Stimulated activated CD8-positive, alpha-beta memory T cell treated with anti-CD3 and anti-CD28 coated beads, Interleukin-12 subunit alpha, Interleukin-12 subunit beta, amount 100 ng/mL, for 1 hour (primary cell): ENCODE measurements around the gene TSPAN2.

Experiments
- DNase-seq: peaks from one replicate; pipeline ENCODE4 v3.0.0-alpha.2; 2020; ENCODE audit warnings: low read depth

Gene TSPAN2

DNA sequence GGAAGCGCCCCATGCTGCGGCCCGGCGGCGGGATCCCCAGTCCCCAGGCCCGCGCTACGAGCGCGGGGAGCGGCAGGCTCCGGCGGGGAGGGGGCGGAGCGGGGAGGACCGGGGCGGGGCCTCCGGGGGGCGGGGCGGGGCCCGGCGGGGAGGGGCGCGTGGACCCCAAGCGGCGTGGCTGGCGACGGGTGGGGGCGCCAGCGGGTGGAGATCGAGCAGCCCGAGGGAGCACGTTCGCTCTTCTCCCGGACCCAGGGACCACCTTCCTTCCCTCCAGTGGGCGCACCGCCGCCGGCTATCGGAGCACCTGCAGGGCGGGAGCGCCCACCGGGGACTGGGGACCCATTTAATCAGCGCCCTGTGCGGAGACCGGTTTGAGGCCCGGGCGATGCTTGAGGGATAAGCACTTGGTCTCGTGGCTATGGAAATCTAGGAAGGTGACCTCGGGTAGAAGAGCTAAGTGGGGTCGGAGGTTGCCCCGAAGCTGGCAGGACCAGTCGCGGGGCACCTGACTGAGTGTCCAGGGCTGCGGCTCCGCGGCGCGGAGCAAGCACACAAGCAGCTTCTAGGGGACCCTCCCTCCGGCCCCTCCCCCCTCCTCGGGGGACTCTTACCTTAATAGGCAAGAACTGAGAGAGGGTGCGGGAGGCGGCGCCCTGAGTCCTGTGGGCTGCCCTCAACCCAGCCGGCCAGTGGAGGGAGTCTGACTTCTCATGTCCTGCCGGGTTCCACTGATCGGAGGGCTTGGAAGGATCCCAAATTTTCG, at the start of gene TSPAN2:
Gene TSPAN2, minus strand, starts transcription at position 84 of the 766 bp plus-strand sequence. Its CDS starts 71 bp downstream, at position 13.
- peak; percentile 45 for DNase-seq

GRCh38 chr1:115138973-115139372, 49.7 kb upstream of the TSPAN2 start:
- peak; percentile 39 for DNase-seq

DNA sequence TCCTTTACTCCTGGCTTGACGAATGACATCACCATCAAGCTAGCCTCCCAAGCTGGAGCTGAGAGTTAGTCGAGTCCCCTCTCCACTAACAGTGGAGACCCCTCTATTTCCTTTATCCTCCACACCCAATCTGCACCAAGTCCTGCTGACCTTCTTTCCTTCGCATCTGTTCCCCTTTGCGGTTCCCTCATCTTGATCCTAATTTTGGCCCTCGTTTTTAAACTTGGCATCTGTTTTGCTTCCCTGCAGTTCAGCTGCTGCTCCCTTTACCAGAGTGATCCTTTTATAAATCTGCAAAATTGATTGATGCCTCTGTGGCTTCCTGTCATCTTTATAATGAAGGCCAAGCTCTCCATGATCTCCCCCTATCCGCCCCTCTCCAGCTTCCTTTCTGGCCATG, 49.0 kb upstream of the TSPAN2 start:
- no peak for DNase-seq

DNA sequence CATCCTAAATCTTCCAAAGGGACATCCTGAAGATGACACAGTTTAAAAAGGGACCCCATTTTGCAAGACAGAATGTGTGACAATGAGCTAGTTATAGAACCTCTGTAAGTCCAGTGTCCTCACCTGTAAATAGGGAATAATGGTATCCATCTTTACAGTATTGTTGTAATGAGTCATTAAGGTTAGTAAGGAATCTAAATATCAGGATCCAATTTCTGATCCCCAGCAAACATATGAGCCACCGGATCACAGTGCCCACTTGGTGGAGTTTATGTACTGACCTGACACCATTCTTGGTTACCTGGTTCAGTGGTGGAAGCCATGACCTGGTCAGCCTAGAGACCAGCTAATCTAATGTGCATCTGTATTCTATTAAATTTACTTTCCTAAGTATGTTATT, 47.9 kb upstream of the TSPAN2 start:
- no peak for DNase-seq

DNA sequence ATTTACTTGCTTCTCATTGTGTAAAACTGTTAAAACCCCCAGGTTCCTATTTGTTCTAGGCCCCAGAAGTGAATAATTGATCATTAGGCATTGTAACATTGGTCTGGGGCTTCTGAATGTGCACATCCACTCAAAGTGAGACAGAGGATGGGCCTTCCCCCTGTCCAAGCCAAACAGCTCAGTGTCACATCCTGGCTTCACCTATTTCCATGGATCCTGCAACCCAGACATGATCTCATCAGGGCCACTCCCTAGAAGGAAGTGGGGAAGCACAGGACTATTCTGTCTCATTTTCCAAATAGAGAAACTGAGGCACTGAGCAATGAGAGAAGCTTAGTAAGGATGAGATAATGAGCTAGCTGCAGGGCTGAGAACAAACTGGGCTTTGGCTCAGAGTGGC, 47.4 kb upstream of the TSPAN2 start:
- DNase-seq: no peak

DNA sequence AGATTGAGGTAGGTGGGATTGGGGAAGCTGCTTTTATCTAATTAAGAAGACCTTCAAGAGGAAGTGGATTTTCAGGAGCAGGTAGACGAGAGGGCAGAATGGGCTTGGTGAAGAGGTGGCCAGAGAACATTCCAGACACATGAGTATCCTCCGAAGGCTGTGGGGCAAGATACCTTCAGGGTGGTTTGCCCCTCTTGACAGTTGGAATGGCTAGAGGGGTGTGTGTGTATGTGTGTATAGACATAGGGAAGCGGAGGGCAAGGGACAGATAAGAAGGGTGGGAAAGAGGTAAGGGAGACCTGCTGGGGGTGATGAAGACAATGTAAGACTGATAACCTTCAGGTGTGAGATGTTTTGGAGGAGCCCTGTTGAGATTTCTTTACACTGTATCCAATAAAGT, 46.8 kb upstream of the TSPAN2 start:
- DNase-seq: no peak

GRCh38 chr1:115135681-115136080, 46.4 kb upstream of the TSPAN2 start:
- no peak for DNase-seq

DNA sequence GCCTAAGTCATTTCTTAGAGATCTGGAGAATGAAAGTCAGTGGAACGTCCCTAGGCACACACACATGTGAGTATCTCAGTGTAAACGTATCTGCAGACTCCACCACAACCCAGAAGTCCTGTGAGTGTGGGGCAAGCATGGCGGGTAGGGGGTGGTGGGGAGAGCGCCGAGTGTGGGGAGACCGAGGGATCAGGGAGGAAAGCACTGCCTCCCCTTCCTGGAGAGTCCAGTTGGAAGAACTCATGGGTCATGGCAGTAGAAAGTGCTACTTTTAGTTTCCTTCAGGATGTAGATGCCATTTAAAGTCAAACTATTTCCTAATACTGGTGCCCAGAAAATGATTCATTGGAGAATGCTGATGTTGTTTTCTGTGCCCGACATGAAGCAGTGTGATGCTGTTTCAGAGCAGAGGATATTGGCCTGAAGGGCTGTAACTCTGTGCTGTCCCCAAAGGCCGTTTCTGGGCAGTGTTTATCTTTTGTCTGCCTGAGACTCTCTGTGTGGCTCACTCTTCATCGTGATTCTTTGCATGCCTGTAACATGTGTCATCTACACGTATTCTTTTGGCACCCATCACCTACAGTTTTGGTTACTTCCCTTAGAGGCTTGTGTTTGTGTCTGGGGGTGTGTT, 45.7 kb upstream of the TSPAN2 start:
- DNase-seq: no peak

DNA sequence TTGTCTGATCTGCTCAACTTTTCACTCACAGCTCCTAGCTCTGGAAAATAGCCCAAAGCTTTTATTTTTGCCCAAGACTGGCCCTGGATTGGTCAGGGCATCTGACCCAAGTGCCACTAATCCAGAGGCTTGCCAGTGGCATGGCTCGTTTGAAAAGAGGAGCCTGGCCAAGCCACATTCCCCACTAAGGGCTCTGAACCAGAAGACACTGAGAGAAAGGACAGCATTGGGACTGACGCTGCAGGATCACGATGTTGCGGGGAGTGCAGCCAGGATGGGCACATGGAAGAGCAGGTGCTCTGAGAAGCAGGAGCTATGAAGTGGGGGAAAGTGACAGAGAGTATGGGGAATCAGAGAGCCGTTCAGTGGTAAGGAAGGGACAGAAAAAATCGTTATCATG, 44.9 kb upstream of the TSPAN2 start:
- DNase-seq: no peak

DNA sequence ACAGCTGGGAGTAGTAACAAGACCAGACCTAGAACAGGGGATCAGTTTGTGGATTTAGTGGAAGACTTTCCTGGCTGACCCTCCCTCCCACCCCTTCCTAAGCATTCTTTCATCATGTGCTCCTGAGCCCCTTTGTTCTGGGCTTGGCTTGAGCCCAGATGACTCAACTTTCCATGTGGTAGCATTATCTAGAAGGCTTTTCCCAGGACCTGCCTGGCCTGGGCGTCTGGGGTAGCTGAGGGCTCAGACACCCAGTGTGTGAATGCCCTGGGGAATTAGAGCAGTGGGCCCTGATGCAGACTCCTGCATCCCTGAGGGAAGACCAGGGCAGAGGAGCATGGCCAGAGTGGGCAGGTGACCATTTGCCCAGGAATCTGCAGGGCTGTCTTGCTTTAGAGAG, 44.1 kb upstream of the TSPAN2 start:
- DNase-seq: no peak

DNA sequence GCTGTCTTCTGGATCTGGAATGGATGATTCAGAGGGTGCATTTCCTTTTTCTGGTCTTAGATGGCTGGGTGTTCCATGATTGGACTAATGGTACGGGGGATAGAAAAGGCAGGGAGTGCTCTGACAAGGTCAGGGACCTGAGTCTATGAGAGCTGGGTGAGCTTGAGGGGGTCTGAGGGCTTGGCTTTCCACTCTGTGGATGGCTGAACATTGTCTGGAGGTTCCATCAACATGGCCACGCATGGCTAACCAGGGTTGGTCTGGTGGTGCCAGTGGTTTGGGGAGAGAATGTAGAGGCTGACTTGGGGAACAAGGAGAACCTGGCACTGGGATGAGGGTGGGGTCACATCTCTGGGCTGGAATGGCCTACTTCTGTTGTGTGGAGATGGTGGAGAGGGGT, 41.5 kb upstream of the TSPAN2 start:
- no peak for DNase-seq

DNA sequence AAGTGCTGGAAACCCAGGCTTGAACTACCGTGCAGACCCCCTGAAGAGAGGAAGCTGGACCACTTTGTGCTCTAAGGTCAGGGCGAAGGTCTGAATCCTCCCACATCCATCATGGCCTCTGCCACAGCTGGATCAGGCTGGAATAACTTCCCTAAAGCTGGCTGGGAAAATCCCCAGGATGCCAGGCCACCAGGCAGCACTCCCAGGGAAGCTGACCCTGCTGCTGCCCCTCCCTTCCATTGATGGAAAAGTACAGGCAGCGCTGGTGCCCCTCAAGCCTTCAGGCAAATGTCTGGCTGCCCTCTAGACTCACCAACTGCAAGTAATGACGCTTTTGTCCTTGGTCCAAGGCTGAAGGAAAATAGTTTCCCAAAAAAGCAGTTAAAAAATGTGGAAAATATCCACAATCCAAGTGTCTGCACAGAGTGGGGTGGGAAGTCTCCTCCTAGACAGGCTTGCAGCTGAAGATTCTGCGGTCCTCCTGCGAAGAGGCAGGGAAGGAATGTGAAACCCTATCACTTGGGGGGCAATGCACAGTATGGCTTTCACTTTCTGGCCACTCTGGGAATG, 39.9 kb upstream of the TSPAN2 start:
- DNase-seq: no peak

DNA sequence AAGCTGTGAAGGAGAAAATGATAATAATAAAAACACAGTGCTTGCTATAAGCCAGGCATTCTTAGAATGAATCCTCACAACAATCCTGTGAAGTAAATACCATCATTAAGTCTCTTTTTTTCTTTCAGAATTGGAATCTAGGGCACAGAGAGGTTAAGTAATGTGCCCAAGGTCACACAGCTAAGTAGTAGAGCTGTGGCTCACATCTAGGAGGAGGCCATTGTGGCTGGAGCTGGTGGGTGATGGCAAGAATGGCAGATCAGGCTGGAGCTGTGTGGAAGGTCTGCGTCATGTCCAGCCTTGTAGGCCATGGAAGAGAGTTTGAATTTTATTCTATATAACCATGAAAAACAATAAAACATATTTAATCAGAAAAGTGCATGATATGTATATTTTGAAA, 38.2 kb upstream of the TSPAN2 start:
- DNase-seq: no peak

GRCh38 chr1:115126516-115126915, 37.2 kb upstream of the TSPAN2 start:
- DNase-seq: no peak

- DNase-seq: no peak
These were observed 33.8 kb upstream of the TSPAN2 start for GRCh38 chr1:115123116-115123515.

DNA sequence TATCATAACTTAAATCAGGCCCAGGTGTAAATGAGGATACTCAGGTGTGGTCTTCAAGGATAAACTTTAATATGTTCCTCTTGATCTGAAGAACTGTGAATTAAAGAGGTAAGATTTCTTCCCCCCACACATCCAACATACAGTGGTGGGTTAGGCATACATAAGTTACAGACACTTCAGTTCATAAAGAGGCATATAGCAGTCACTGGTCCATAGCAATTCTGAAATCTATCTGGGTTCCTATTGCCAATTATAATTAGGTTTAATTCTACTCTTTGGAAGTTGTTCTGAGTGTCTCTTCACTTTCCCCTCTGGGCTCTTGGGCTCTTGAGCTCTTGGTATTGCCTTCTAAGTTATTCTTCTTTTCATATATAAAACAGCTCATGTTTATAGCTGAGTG, 32.5 kb upstream of the TSPAN2 start:
- no peak for DNase-seq

DNA sequence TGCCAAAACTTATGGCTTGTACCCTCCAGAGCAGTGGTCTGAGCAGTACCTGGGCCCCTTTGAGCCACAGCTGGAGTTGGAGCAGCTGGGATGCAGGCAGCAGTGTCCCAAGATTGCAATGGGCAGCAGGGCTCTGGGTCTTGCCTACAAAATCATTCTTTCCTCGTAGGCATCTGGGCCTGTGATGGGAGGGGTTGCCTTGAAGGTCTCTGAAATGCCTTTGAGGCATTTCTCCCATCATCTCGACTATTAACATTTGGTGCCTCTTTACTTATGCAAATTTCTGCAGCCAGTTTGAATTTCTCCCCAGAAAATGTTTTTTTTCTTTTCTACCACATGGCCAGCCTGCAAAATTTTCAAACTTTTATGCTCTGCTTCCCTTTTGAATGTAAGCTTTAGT, 31.0 kb upstream of the TSPAN2 start:
- DNase-seq: no peak

- DNase-seq: no peak
These were observed 29.3 kb upstream of the TSPAN2 start for GRCh38 chr1:115118611-115119010.

DNA sequence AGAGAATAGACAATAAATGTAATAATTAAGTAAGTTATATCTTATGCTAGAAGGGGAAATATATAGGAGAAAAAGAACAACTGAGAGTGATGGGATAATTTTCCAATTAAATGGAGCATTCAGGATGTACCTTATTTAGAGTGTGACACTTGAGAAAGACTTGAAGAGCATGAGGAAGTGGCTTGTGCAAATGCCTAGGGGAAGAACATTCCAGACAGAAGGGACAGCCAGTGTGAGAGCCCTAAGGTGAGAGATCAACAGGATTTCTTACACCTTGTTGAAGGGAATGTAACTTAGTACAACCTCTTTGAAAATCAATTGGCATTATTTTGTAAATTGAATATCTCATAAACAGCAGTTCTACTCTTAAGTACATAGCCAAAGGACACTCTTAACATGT, 28.8 kb upstream of the TSPAN2 start:
- no peak for DNase-seq

DNA sequence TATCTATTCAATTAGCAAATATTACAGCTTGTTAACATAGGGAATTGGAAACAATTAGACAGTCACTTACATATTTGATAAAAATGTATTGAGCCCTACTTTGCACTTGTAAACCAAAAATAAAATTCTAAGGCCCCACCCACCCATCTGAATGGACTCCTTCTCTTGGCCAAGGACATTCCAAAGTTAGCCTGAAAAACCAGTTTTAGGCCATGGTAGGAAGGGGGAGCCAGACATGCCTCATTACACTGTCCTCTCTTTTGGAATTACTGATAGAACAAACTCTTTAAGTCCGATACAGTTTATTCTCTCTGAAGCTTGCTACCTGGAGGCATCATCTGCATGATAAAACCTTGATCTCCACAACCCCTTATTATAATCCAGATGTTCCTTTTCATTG, 28.0 kb upstream of the TSPAN2 start:
- DNase-seq: no peak

DNA sequence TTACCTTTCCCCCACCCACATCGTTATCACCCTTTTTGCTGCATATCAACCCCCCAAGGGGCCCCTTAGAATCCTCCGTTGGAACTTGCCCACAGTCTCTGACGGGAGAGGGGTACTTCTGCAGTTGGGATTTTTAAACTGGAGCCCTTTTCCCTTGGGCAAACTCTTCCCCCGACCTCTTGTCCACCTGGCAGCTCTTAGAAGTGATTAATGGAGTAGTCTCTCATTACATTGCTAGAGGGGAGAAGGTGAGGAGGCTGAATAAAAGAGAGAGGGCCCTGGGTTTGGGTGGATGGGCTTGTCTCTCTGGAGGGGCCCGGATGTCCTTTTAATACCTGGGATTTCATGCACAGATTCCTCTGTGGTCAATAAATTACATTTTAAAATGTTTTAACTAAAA, 27.2 kb upstream of the TSPAN2 start:
- no peak for DNase-seq

- no peak for DNase-seq
These were observed 26.3 kb upstream of the TSPAN2 start for GRCh38 chr1:115115521-115116161.

- no peak for DNase-seq
These were observed 25.0 kb upstream of the TSPAN2 start for GRCh38 chr1:115114308-115114707.
